ENCODE data around the gene CFAP68.
"Not testable (repeated sequence)": the region's sequence is repeated elsewhere in the genome, so short reads cannot be mapped to it uniquely, and the experiment has no call there.

The CFAP68 gene

GRCh38 chr11:111923351-111923788, 44.0 kb downstream of the CFAP68 start:
- TF ChIP-seq PAX5 (IDR thresholded peaks at IDR 0.05; ENCODE audit: insufficient read depth, low read length, severe bottlenecking) (no peak), POLR2AphosphoS5 (IDR thresholded peaks at IDR 0.05; ENCODE audit: low read depth, low read length) (no peak), SPI1 (IDR thresholded peaks at IDR 0.05; ENCODE audit: low read depth, low read length) (no peak), POLR2A (IDR thresholded peaks at IDR 0.05; ENCODE audit: low read depth, low read length) (no peak), TAF1 (IDR thresholded peaks at IDR 0.05; ENCODE audit: low read depth, low read length) (no peak), POU2F2 (IDR thresholded peaks at IDR 0.05; ENCODE audit: low read depth, low read length) (no peak)
- no peak for FAIRE-seq
- no peak for DNase-seq (ENCODE audit: insufficient read length, low spot score)

- TF ChIP-seq POLR2A (IDR thresholded peaks at IDR 0.05; ENCODE audit: low read depth, low read length): no peak
- TF ChIP-seq TAF1 (IDR thresholded peaks at IDR 0.05; ENCODE audit: low read depth, low read length): no peak
- TF ChIP-seq POLR2AphosphoS5 (IDR thresholded peaks at IDR 0.05; ENCODE audit: low read depth, low read length): no peak
- no peak for TF ChIP-seq SPI1 (IDR thresholded peaks at IDR 0.05; ENCODE audit: low read depth, low read length)
- TF ChIP-seq PAX5 (IDR thresholded peaks at IDR 0.05; ENCODE audit: insufficient read depth, low read length, severe bottlenecking): no peak
- no peak for TF ChIP-seq POU2F2 (IDR thresholded peaks at IDR 0.05; ENCODE audit: low read depth, low read length)
- no peak for DNase-seq (ENCODE audit: insufficient read length, low spot score)
- FAIRE-seq: no peak
Measured at GRCh38 chr11:111923951-111924350, 44.6 kb downstream of the CFAP68 start.

- FAIRE-seq (no peak), DNase-seq (ENCODE audit: insufficient read length, low spot score) (no peak)
- no peak for TF ChIP-seq POLR2AphosphoS5 (IDR thresholded peaks at IDR 0.05; ENCODE audit: low read depth, low read length)
- TF ChIP-seq POLR2A (IDR thresholded peaks at IDR 0.05; ENCODE audit: low read depth, low read length): no peak
Measured at GRCh38 chr11:111925953-111926352, 46.6 kb downstream of the CFAP68 start.

- FAIRE-seq (peak; percentile 92), DNase-seq (ENCODE audit: insufficient read length, low spot score) (peak; percentile 93)
- TF ChIP-seq POLR2A (IDR thresholded peaks at IDR 0.05; ENCODE audit: low read depth, low read length) (no peak), POLR2AphosphoS5 (IDR thresholded peaks at IDR 0.05; ENCODE audit: low read depth, low read length) (peak; percentile 22; the same call in 1 of the 2 replicates), SPI1 (IDR thresholded peaks at IDR 0.05; ENCODE audit: low read depth, low read length) (0 out of 2 replicates have a peak, but pooled peaks have one; percentile 7), TAF1 (IDR thresholded peaks at IDR 0.05; ENCODE audit: low read depth, low read length) (no peak)
Measured at GRCh38 chr11:111926505-111927391, 47.4 kb downstream of the CFAP68 start.

- DNase-seq (ENCODE audit: insufficient read length, low spot score): no peak
- FAIRE-seq: no peak
- no peak for TF ChIP-seq POLR2A (IDR thresholded peaks at IDR 0.05; ENCODE audit: low read depth, low read length)
- no peak for TF ChIP-seq TAF1 (IDR thresholded peaks at IDR 0.05; ENCODE audit: low read depth, low read length)
- no peak for TF ChIP-seq POU2F2 (IDR thresholded peaks at IDR 0.05; ENCODE audit: low read depth, low read length)
Measured at GRCh38 chr11:111930472-111930871, 51.1 kb downstream of the CFAP68 start.

GRCh38 chr11:111932611-111932950, 53.2 kb downstream of the CFAP68 start:
- DNase-seq (ENCODE audit: insufficient read length, low spot score): no peak
- FAIRE-seq: no peak
- TF ChIP-seq TAF1 (IDR thresholded peaks at IDR 0.05; ENCODE audit: low read depth, low read length): no peak
- no peak for TF ChIP-seq POU2F2 (IDR thresholded peaks at IDR 0.05; ENCODE audit: low read depth, low read length)
- no peak for TF ChIP-seq SPI1 (IDR thresholded peaks at IDR 0.05; ENCODE audit: low read depth, low read length)
- TF ChIP-seq PAX5 (IDR thresholded peaks at IDR 0.05; ENCODE audit: insufficient read depth, low read length, severe bottlenecking): no peak
- no peak for TF ChIP-seq POLR2AphosphoS5 (IDR thresholded peaks at IDR 0.05; ENCODE audit: low read depth, low read length)
- TF ChIP-seq POLR2A (IDR thresholded peaks at IDR 0.05; ENCODE audit: low read depth, low read length): no peak

GRCh38 chr11:111933176-111933575, 53.8 kb downstream of the CFAP68 start:
- not testable (repeated sequence) for FAIRE-seq; DNase-seq (ENCODE audit: insufficient read length, low spot score)

GRCh38 chr11:111933872-111934271, 54.5 kb downstream of the CFAP68 start:
- TF ChIP-seq POLR2AphosphoS5 (IDR thresholded peaks at IDR 0.05; ENCODE audit: low read depth, low read length): no peak
- no peak for TF ChIP-seq PAX5 (IDR thresholded peaks at IDR 0.05; ENCODE audit: insufficient read depth, low read length, severe bottlenecking)
- no peak for TF ChIP-seq POU2F2 (IDR thresholded peaks at IDR 0.05; ENCODE audit: low read depth, low read length)
- no peak for TF ChIP-seq SPI1 (IDR thresholded peaks at IDR 0.05; ENCODE audit: low read depth, low read length)
- TF ChIP-seq TAF1 (IDR thresholded peaks at IDR 0.05; ENCODE audit: low read depth, low read length): no peak
- TF ChIP-seq POLR2A (IDR thresholded peaks at IDR 0.05; ENCODE audit: low read depth, low read length): no peak
- FAIRE-seq (no peak), DNase-seq (ENCODE audit: insufficient read length, low spot score) (no peak)

- FAIRE-seq (no peak), DNase-seq (ENCODE audit: insufficient read length, low spot score) (no peak)
- TF ChIP-seq TAF1 (IDR thresholded peaks at IDR 0.05; ENCODE audit: low read depth, low read length) (no peak), POLR2A (IDR thresholded peaks at IDR 0.05; ENCODE audit: low read depth, low read length) (no peak), POU2F2 (IDR thresholded peaks at IDR 0.05; ENCODE audit: low read depth, low read length) (no peak), SPI1 (IDR thresholded peaks at IDR 0.05; ENCODE audit: low read depth, low read length) (no peak), POLR2AphosphoS5 (IDR thresholded peaks at IDR 0.05; ENCODE audit: low read depth, low read length) (no peak), PAX5 (IDR thresholded peaks at IDR 0.05; ENCODE audit: insufficient read depth, low read length, severe bottlenecking) (no peak)
Measured at GRCh38 chr11:111934306-111934705, 55.0 kb downstream of the CFAP68 start.

All from GM12891 (cell line).